ENCODE data around the gene GSTM3. TPM values are rescaled to one million over a fixed set of nuclear protein-coding genes. Genes with fewer than 3 reads are reported as not detected.

Gene GSTM3
- total RNA-seq, 6 experiments from 2014 or later = 1.2 to 19.2 (median 10.6) TPM

GRCh38 chr1:109770331-109771095, 29.7 kb upstream of the GSTM3 start:
- ATAC-seq = no peak
- intact Hi-C loops (cut with DNase I) = loop anchor here (5.0 to 10.0 kb wide), 2 partner anchors 128 to 226 kb away; partner anchors contain the start of gene GNAI3 (in 1 of the 2)
- 85% methylated on average over 5 of the region's 11 CpGs for WGBS (ENCODE audit: insufficient coverage, low coverage, low lambda C conversion rate, missing lambda C conversion rate)

GRCh38 chr1:109769330-109770078, 28.7 kb upstream of the GSTM3 start:
- WGBS (ENCODE audit: insufficient coverage, low coverage, low lambda C conversion rate, missing lambda C conversion rate) = 78% methylated on average over 10 of the region's 11 CpGs
- ATAC-seq = no peak
- no peak for TF ChIP-seq CTCF (IDR thresholded peaks at IDR 0.05)
- TF ChIP-seq POLR2A (IDR thresholded peaks at IDR 0.05) = no peak
- no peaks in the 10 kb centered on the region for H3K27me3 ChIP-seq
- H3K9me3 ChIP-seq = no peaks in the 10 kb centered on the region
- no peaks in the 10 kb centered on the region for H3K4me1 ChIP-seq
- no peak overlapping the region for H3K4me3 ChIP-seq
- DNase-seq = peak; percentile 7 to 37 (median 27)
- H3K36me3 ChIP-seq = no peaks in the 10 kb centered on the region
- H3K27ac ChIP-seq = no peak overlapping the region
- intact Hi-C loops (cut with DNase I) = loop anchor here (5.0 to 10.0 kb wide), 2 partner anchors 127 to 225 kb away; partner anchors contain the start of gene GNAI3 (in 2 of the 2)

More at GRCh38 chr1:109770331-109771095, 29.7 kb upstream of the GSTM3 start:
- Histone ChIP-seq H3K4me1 (no peaks in the 10 kb centered on the region), H3K27ac (no peak overlapping the region), H3K36me3 (no peaks in the 10 kb centered on the region), H3K9me3 (no peaks in the 10 kb centered on the region), H3K27me3 (no peaks in the 10 kb centered on the region), H3K4me3 (no peak overlapping the region)
- TF ChIP-seq POLR2A (IDR thresholded peaks at IDR 0.05) (no peak), CTCF (IDR thresholded peaks at IDR 0.05) (no peak)
- DNase-seq = peak; percentile 20 to 48 (median 45)

GRCh38 chr1:109768820-109769219, 28.0 kb upstream of the GSTM3 start:
- ATAC-seq (no peak), DNase-seq (peak; percentile 11 to 35 (median 25))
- no peaks in the 10 kb centered on the region for H3K27me3 ChIP-seq
- no peaks in the 10 kb centered on the region for H3K4me1 ChIP-seq
- H3K9me3 ChIP-seq = no peaks in the 10 kb centered on the region
- WGBS (ENCODE audit: insufficient coverage, low coverage, low lambda C conversion rate, missing lambda C conversion rate) = 84% methylated on average over 7 of the region's 7 CpGs
- H3K27ac ChIP-seq = no peak overlapping the region
- TF ChIP-seq CTCF (IDR thresholded peaks at IDR 0.05) = no peak
- no peak for TF ChIP-seq POLR2A (IDR thresholded peaks at IDR 0.05)
- no peaks in the 10 kb centered on the region for H3K36me3 ChIP-seq
- intact Hi-C loops (cut with DNase I) = loop anchor here in 1 of 2 donors (10.0 kb wide), 1 partner anchor 224 kb away; the partner anchor contains the start of gene GNAI3
- H3K4me3 ChIP-seq = no peak overlapping the region

GRCh38 chr1:109768335-109768650, 27.5 kb upstream of the GSTM3 start:
- TF ChIP-seq POLR2A (IDR thresholded peaks at IDR 0.05) (no peak), CTCF (IDR thresholded peaks at IDR 0.05) (no peak)

More at GRCh38 chr1:109768335-109768650, 27.5 kb upstream of the GSTM3 start:
- DNase-seq (peak; percentile 8 to 27 (median 20)), ATAC-seq (no peak)
- Histone ChIP-seq H3K27me3 (no peaks in the 10 kb centered on the region), H3K4me1 (no peaks in the 10 kb centered on the region), H3K27ac (no peak overlapping the region), H3K4me3 (no peak overlapping the region), H3K36me3 (no peaks in the 10 kb centered on the region), H3K9me3 (no peaks in the 10 kb centered on the region)
- intact Hi-C loops (cut with DNase I) = loop anchor here in 1 of 2 donors (10.0 kb wide), 1 partner anchor 223 kb away; the partner anchor contains the start of gene GNAI3
- 70% methylated on average over 1 of the region's 2 CpGs for WGBS (ENCODE audit: insufficient coverage, low coverage, low lambda C conversion rate, missing lambda C conversion rate)
